Fibroblast of lung (primary cell): ENCODE measurements around the gene PPIF.

ENCODE experiments used
- EZH2 ChIP-seq: IDR thresholded peaks from 2 replicates; pipeline ENCODE4 v1.5.1; 2012; ENCODE audit warnings: low read length, control low read depth, mild to moderate bottlenecking; ENCODE audit errors: missing control alignments
- TF ChIP-seq, protein P1 (sequence below), 2 donors: IDR thresholded peaks in 1 of 2; conservative IDR thresholded peaks in 1 of 2; 1 replicate in 1 of 2; 2 replicates in 1 of 2; pipeline ENCODE4 v1.5.1; 2011 to 2012; ENCODE audit warnings: low read length in 2 of 2, control low read depth in 1 of 2, inconsistent platforms in 1 of 2, low read depth in 1 of 2, mild to moderate bottlenecking in 1 of 2

DNA sequence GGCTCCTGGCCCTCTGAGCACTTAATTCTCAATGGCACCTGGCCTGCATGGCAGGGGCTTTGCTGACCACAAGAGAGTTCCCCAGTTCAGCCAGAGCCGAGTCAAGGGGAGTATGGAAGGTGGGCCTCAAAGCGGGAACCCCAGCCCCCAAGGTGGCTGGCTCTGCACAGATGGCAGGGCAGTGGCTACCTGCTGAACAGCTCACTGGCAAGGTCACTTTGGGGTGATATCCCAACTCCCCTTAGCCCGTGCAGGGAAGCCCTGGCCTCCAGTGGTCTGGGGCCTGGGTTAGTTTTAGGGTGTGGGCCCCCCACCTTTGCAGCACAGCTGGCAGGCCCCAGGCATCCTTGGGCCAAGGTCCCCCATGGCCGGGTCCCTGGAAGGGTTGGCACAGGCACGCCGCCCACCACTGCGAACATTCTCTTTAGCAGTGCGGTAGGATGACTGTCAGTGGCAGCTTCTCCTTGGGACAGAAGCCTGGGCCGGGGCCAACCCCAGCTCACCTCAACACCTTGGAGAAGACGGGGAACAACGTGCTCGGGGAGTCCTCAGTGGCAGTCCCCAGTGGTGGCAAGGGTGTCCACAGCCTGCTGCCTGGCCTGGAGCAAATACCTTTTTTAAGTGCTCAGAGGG, 36.8 kb downstream of the PPIF start:
- TF ChIP-seq, protein P1, sequence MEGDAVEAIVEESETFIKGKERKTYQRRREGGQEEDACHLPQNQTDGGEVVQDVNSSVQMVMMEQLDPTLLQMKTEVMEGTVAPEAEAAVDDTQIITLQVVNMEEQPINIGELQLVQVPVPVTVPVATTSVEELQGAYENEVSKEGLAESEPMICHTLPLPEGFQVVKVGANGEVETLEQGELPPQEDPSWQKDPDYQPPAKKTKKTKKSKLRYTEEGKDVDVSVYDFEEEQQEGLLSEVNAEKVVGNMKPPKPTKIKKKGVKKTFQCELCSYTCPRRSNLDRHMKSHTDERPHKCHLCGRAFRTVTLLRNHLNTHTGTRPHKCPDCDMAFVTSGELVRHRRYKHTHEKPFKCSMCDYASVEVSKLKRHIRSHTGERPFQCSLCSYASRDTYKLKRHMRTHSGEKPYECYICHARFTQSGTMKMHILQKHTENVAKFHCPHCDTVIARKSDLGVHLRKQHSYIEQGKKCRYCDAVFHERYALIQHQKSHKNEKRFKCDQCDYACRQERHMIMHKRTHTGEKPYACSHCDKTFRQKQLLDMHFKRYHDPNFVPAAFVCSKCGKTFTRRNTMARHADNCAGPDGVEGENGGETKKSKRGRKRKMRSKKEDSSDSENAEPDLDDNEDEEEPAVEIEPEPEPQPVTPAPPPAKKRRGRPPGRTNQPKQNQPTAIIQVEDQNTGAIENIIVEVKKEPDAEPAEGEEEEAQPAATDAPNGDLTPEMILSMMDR (conservative IDR thresholded peaks at IDR 0.05 in 1 of 2, IDR thresholded peaks at IDR 0.05 in 1 of 2; ENCODE audit: low read depth in 1 of 2, low read length in 2 of 2): no peak
- TF ChIP-seq EZH2: no peak
